ENCODE data around the gene TAS2R38.

DNA sequence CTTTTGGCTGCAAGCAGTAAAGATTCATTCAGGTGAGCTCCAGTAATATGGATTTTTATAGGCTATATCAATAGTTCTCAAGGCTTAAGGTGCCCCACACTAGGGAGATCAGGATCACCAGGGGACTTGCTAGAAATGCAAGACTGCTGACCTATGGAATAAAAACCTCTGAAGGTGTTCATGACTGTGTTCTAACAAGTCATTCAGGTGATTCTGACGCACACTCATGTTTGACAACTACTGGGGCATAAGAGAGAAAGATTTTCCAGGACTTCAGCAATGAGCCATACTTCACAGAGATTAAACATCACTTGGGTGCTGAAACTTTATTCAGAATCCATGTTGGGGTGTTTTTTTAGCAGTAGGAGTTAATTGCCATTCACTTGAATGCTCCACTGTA, 4.8 kb upstream of the TAS2R38 start:
- TF ChIP-seq, protein P1, sequence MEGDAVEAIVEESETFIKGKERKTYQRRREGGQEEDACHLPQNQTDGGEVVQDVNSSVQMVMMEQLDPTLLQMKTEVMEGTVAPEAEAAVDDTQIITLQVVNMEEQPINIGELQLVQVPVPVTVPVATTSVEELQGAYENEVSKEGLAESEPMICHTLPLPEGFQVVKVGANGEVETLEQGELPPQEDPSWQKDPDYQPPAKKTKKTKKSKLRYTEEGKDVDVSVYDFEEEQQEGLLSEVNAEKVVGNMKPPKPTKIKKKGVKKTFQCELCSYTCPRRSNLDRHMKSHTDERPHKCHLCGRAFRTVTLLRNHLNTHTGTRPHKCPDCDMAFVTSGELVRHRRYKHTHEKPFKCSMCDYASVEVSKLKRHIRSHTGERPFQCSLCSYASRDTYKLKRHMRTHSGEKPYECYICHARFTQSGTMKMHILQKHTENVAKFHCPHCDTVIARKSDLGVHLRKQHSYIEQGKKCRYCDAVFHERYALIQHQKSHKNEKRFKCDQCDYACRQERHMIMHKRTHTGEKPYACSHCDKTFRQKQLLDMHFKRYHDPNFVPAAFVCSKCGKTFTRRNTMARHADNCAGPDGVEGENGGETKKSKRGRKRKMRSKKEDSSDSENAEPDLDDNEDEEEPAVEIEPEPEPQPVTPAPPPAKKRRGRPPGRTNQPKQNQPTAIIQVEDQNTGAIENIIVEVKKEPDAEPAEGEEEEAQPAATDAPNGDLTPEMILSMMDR (IDR thresholded peaks at IDR 0.05; ENCODE audit: insufficient read depth, low read depth, low read length) = no peak
- no peak for TF ChIP-seq EZH2 (IDR thresholded peaks at IDR 0.05; ENCODE audit: insufficient read depth, low read length)

Data from astrocyte (in vitro differentiated cells and primary cell).